Measurements from ENCODE around the gene ACTN3.

DNA sequence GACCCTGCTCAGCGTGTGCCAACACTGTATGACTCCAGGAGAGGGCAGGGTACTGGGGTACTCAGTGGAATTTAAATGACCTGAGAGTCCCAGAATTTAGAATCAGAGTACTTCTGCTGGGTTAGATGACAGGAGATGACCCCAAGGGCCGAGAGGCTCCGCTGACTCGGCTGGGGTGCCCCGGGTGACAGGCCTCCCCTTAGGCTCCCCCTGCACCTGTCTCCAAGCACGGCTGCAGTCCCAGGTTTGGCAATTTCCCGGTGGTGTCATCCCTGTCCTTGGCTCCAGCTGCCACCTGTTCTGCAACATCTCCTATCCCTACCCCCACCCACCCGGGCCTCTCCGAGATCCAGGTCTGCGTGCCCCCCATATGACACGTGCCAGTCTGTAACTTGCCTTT lies 1.3 kb downstream of the ACTN3 start:
- TF ChIP-seq EZH2 (IDR thresholded peaks at IDR 0.05; ENCODE audit: borderline replicate concordance, low read length) (no peak), CTCF (IDR thresholded peaks at IDR 0.05; ENCODE audit: low read length) (no peak)

Measured in OCI-LY1 (cell line).